Epidermal melanocyte (primary cell): ENCODE measurements around the gene LRRTM2.
A peak's percentile ranks its signal among the peaks of the same experiment; 100 is the strongest.
"Not testable (repeated sequence)": the region's sequence is repeated elsewhere in the genome, so short reads cannot be mapped to it uniquely, and the experiment has no call there.

Experiments
- DNase-seq: peaks from one replicate; pipeline ENCODE4 v3.0.0; 2011; ENCODE audit warnings: low spot score; ENCODE audit not compliant: insufficient read length

LRRTM2 gene

GRCh38 chr5:138874771-138875551 lies at the start of gene LRRTM2:
Gene LRRTM2, minus strand, starts transcription at chr5:138875335. Its CDS starts 424 bp downstream, at chr5:138874911.
- DNase-seq, result peak; percentile 43

- no peak for DNase-seq
These were observed 47.4 kb upstream of the LRRTM2 start for GRCh38 chr5:138922494-138922893.

- not testable (repeated sequence) for DNase-seq
These were observed 46.2 kb upstream of the LRRTM2 start for GRCh38 chr5:138921362-138921761.

- DNase-seq, result no peak
These were observed 45.0 kb upstream of the LRRTM2 start for GRCh38 chr5:138920181-138920580.

- DNase-seq, result no peak
These were observed 43.6 kb upstream of the LRRTM2 start for GRCh38 chr5:138918686-138919085.

GRCh38 chr5:138914338-138914737 lies 39.2 kb upstream of the LRRTM2 start:
- DNase-seq, result no peak

GRCh38 chr5:138913773-138914172 lies 38.6 kb upstream of the LRRTM2 start:
- DNase-seq, result no peak

GRCh38 chr5:138912093-138912492 lies 37.0 kb upstream of the LRRTM2 start:
- no peak for DNase-seq

GRCh38 chr5:138911441-138911840 lies 36.3 kb upstream of the LRRTM2 start:
- no peak for DNase-seq

GRCh38 chr5:138910546-138911185 lies 35.5 kb upstream of the LRRTM2 start:
- no peak for DNase-seq

GRCh38 chr5:138909734-138910133 lies 34.6 kb upstream of the LRRTM2 start:
- no peak for DNase-seq

- DNase-seq, result no peak
These were observed 30.4 kb upstream of the LRRTM2 start for GRCh38 chr5:138905541-138905940.

- no peak for DNase-seq
These were observed 28.1 kb upstream of the LRRTM2 start for GRCh38 chr5:138903130-138903775.

GRCh38 chr5:138901716-138902115 lies 26.6 kb upstream of the LRRTM2 start:
- DNase-seq, result no peak

- no peak for DNase-seq
These were observed 25.3 kb upstream of the LRRTM2 start for GRCh38 chr5:138900281-138900965.

- no peak for DNase-seq
These were observed 23.6 kb upstream of the LRRTM2 start for GRCh38 chr5:138898742-138899141.

- DNase-seq, result no peak
These were observed 23.2 kb upstream of the LRRTM2 start for GRCh38 chr5:138898299-138898698.

- DNase-seq, result no peak
These were observed 20.8 kb upstream of the LRRTM2 start for GRCh38 chr5:138895918-138896317.

- DNase-seq, result no peak
These were observed 15.5 kb upstream of the LRRTM2 start for GRCh38 chr5:138890644-138891043.

- no peak for DNase-seq
These were observed 14.9 kb upstream of the LRRTM2 start for GRCh38 chr5:138889994-138890393.

GRCh38 chr5:138884554-138884953 lies 9.4 kb upstream of the LRRTM2 start:
- DNase-seq, result no peak

GRCh38 chr5:138884094-138884493 lies 9.0 kb upstream of the LRRTM2 start:
- DNase-seq, result no peak
